WTC11 (cell line): Measurements from ENCODE around the gene ARHGAP15. TPM values are rescaled to one million over a fixed set of nuclear protein-coding genes. Genes with fewer than 3 reads are reported as not detected.

ENCODE experiments used
- ATAC-seq: fragments of 200-7000 bp; cut with Tn5 transposase; 2 replicates; pipeline ENCODE4 v1.10.0; 2021; ENCODE audit warnings: mild to moderate bottlenecking, moderate library complexity
- CTCF ChIA-PET: fragments of 300-600 bp; sonication (Branson Sonifier 250); formaldehyde crosslinking; loops from one replicate; lab custom pipeline; 2021; ENCODE audit warnings: antibody characterized with exemption; lab: Charles Lee
- POLR2A ChIA-PET: fragments of 350-600 bp; sonication (Branson Sonifier 250); formaldehyde crosslinking; loops from one replicate; lab custom pipeline; 2021; ENCODE audit warnings: antibody characterized with exemption; lab: Charles Lee
- DNase-seq: peaks from one replicate; pipeline ENCODE4 v3.0.0; 2021; ENCODE audit warnings: low spot score
- H3K27ac Mint-ChIP-seq: 2 replicates; pipeline ENCODE4 v1.8.0; 2021; ENCODE audit warnings: mixed read lengths
- H3K27me3 Mint-ChIP-seq: 2 replicates; pipeline ENCODE4 v1.8.0; 2021; ENCODE audit warnings: low read depth, mild to moderate bottlenecking, moderate library complexity, mixed read lengths
- H3K36me3 Mint-ChIP-seq: 2 replicates; pipeline ENCODE4 v1.8.0; 2021; ENCODE audit warnings: mixed read lengths
- H3K4me1 Mint-ChIP-seq: 2 replicates; pipeline ENCODE4 v1.8.0; 2022; ENCODE audit warnings: mixed read lengths
- H3K4me3 Mint-ChIP-seq: 2 replicates; pipeline ENCODE4 v1.8.0; 2021; ENCODE audit warnings: mild to moderate bottlenecking, moderate library complexity, mixed read lengths
- H3K9me3 Mint-ChIP-seq: 2 replicates; pipeline ENCODE4 v1.8.0; 2021; ENCODE audit warnings: mixed read lengths
- ATF1 ChIP-seq: sonication (generic); formaldehyde crosslinking; IDR thresholded peaks from 2 replicates; pipeline ENCODE4 v1.8.1; 2023; ENCODE audit warnings: mild to moderate bottlenecking, moderate library complexity, missing genetic modification reagents
- ELF4 ChIP-seq: sonication (generic); formaldehyde crosslinking; IDR thresholded peaks from 2 replicates; pipeline ENCODE4 v1.8.1; 2022; ENCODE audit warnings: low read depth, mild to moderate bottlenecking, moderate library complexity, missing genetic modification reagents
- EMX1 ChIP-seq: fragments of 250-450 bp; sonication (Bioruptor Pico); IDR thresholded peaks from 2 replicates; pipeline ENCODE4 v1.8.0; 2021; ENCODE audit warnings: mild to moderate bottlenecking
- ESRRA ChIP-seq: sonication (generic); formaldehyde crosslinking; IDR thresholded peaks from 2 replicates; pipeline ENCODE4 v1.8.1; 2022; ENCODE audit warnings: mild to moderate bottlenecking, missing genetic modification reagents, borderline replicate concordance
- HMGA2 ChIP-seq: fragments of 250-450 bp; sonication (Bioruptor Pico); IDR thresholded peaks from 2 replicates; pipeline ENCODE4 v1.4.0; 2021; ENCODE audit warnings: mild to moderate bottlenecking, moderate library complexity
- KAT7 ChIP-seq: sonication (generic); formaldehyde crosslinking; IDR thresholded peaks from 2 replicates; pipeline ENCODE4 v1.8.1; 2023; ENCODE audit warnings: missing genetic modification reagents, mild to moderate bottlenecking, borderline replicate concordance
- MYBL2 ChIP-seq: sonication (generic); formaldehyde crosslinking; IDR thresholded peaks from 2 replicates; pipeline ENCODE4 v1.8.1; 2023; ENCODE audit warnings: mild to moderate bottlenecking, moderate library complexity, missing genetic modification reagents
- NFYB ChIP-seq: sonication (generic); formaldehyde crosslinking; conservative IDR thresholded peaks from 2 replicates; pipeline ENCODE4 v1.8.0; 2022; ENCODE audit warnings: low read depth, missing genetic modification reagents
- NR1H2 ChIP-seq: sonication (generic); formaldehyde crosslinking; IDR thresholded peaks from 2 replicates; pipeline ENCODE4 v1.9.0; 2021; ENCODE audit warnings: mild to moderate bottlenecking, moderate library complexity, missing genetic modification reagents
- NR3C1 ChIP-seq: sonication (generic); formaldehyde crosslinking; conservative IDR thresholded peaks from 2 replicates; pipeline ENCODE4 v1.8.1; 2023; ENCODE audit warnings: low read depth, mild to moderate bottlenecking, missing genetic modification reagents
- OVOL2 ChIP-seq: fragments of 250-450 bp; sonication (Bioruptor Pico); IDR thresholded peaks from 2 replicates; pipeline ENCODE4 v1.9.0; 2021; ENCODE audit warnings: mild to moderate bottlenecking, borderline replicate concordance
- SMAD4 ChIP-seq: sonication (generic); formaldehyde crosslinking; IDR thresholded peaks from 2 replicates; pipeline ENCODE4 v1.8.0; 2022; ENCODE audit warnings: mild to moderate bottlenecking, missing genetic modification reagents
- total RNA-seq: library from RNA; stranded (reverse); gene quantifications from 3 replicates; pipeline ENCODE4 v1.2.3, GENCODE V29; 2021
- TF ChIP-seq, protein P1 (sequence below): sonication (generic); formaldehyde crosslinking; IDR thresholded peaks from 2 replicates; pipeline ENCODE4 v1.8.0; 2023; ENCODE audit warnings: missing genetic modification reagents
- TF ChIP-seq, protein P2 (sequence below): fragments of 250-450 bp; sonication (Bioruptor Pico); IDR thresholded peaks from 2 replicates; pipeline ENCODE4 v1.9.0; 2021; ENCODE audit warnings: mild to moderate bottlenecking
- TF ChIP-seq, protein P3 (sequence below): fragments of 250-450 bp; sonication (Bioruptor Pico); IDR thresholded peaks from 2 replicates; pipeline ENCODE4 v1.8.0; 2021; ENCODE audit warnings: mild to moderate bottlenecking
- TF ChIP-seq, protein P4 (sequence below): sonication (generic); formaldehyde crosslinking; IDR thresholded peaks from 2 replicates; pipeline ENCODE4 v1.8.1; 2023; ENCODE audit warnings: mild to moderate bottlenecking, missing genetic modification reagents
- TF ChIP-seq, protein P5 (sequence below): sonication (generic); formaldehyde crosslinking; conservative IDR thresholded peaks from 2 replicates; pipeline ENCODE4 v1.8.1; 2022; ENCODE audit warnings: mild to moderate bottlenecking, missing genetic modification reagents
- TF ChIP-seq, protein P6 (sequence below): sonication (generic); formaldehyde crosslinking; IDR thresholded peaks from 2 replicates; pipeline ENCODE4 v1.8.0; 2023; ENCODE audit warnings: mild to moderate bottlenecking, missing genetic modification reagents

Gene ARHGAP15
- total RNA-seq, 1 experiment from 2014 or later = 0.28 TPM

DNA sequence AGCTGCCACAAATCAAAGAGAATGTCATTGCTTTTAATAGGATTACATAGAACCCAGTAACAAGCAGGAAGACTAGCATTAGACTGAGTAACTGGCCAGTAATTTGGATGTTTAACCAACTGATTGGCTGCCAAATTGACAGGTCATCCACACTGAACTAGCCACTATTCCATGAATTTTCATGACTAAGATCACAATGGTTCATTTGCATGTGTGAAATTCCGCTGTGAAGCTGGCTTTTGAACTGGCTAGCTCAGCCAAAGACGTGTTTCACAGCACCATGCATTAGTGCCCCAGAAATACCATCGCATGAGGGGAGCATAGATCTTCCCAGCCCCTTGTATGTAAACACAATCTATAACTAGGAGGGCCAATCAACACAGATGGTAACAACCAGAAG lies 649.8 kb downstream of the ARHGAP15 start (continued):
- no peak for TF ChIP-seq KAT7 (CRISPR knock-in tag)
- no peak for TF ChIP-seq OVOL2 (CRISPR knock-in tag)
- TF ChIP-seq ATF1 = no peak
- TF ChIP-seq HMGA2 (CRISPR knock-in tag) = no peak
- TF ChIP-seq EMX1 = no peak

DNA sequence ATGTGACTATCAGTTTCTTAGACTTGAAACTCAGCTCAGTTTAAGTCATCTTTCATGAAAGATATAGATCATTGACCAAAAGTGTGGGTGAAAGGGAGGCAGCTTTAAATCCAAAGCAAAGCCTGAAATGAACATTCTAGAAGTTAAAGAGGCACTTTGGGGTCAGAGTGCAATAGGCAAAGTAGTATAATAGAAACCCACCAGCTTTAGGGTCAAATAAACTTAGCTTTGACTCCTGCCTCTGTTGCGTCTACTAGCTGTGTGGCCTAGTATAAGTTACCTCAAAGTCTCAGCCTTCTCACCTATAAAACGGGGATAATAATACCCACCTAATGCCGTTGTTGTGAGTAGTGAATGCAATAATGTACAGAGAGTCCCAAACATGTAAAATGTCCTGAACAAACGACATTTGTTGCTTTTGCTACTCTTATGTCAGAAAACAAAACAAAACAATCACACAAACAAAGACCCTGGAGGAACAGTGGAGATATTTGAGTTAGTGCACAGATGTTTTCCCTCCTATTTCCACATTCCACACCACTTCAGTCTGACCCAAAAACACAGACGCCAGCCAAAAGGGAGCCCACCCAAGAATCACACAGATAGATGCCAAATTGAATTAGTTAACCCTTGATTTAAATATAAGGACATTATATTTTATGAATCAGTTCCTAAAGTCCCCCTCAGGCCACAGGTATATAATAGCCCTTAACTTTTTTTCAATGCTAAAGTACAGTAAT lies 657.0 kb downstream of the ARHGAP15 start:
- peaks cover 16% of the 10 kb centered on the region for H3K4me1 Mint-ChIP-seq
- POLR2A ChIA-PET = no interaction called here
- DNase-seq = no peak
- TF ChIP-seq, protein P1, sequence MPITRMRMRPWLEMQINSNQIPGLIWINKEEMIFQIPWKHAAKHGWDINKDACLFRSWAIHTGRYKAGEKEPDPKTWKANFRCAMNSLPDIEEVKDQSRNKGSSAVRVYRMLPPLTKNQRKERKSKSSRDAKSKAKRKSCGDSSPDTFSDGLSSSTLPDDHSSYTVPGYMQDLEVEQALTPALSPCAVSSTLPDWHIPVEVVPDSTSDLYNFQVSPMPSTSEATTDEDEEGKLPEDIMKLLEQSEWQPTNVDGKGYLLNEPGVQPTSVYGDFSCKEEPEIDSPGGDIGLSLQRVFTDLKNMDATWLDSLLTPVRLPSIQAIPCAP (CRISPR knock-in tag) = no peak
- TF ChIP-seq, protein P2, sequence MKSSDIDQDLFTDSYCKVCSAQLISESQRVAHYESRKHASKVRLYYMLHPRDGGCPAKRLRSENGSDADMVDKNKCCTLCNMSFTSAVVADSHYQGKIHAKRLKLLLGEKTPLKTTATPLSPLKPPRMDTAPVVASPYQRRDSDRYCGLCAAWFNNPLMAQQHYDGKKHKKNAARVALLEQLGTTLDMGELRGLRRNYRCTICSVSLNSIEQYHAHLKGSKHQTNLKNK = no peak
- no peak for TF ChIP-seq MYBL2 (CRISPR knock-in tag)
- TF ChIP-seq, protein P3, sequence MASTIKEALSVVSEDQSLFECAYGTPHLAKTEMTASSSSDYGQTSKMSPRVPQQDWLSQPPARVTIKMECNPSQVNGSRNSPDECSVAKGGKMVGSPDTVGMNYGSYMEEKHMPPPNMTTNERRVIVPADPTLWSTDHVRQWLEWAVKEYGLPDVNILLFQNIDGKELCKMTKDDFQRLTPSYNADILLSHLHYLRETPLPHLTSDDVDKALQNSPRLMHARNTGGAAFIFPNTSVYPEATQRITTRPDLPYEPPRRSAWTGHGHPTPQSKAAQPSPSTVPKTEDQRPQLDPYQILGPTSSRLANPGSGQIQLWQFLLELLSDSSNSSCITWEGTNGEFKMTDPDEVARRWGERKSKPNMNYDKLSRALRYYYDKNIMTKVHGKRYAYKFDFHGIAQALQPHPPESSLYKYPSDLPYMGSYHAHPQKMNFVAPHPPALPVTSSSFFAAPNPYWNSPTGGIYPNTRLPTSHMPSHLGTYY (CRISPR knock-in tag) = no peak
- TF ChIP-seq NR3C1 (CRISPR knock-in tag) = no peak
- TF ChIP-seq, protein P4, sequence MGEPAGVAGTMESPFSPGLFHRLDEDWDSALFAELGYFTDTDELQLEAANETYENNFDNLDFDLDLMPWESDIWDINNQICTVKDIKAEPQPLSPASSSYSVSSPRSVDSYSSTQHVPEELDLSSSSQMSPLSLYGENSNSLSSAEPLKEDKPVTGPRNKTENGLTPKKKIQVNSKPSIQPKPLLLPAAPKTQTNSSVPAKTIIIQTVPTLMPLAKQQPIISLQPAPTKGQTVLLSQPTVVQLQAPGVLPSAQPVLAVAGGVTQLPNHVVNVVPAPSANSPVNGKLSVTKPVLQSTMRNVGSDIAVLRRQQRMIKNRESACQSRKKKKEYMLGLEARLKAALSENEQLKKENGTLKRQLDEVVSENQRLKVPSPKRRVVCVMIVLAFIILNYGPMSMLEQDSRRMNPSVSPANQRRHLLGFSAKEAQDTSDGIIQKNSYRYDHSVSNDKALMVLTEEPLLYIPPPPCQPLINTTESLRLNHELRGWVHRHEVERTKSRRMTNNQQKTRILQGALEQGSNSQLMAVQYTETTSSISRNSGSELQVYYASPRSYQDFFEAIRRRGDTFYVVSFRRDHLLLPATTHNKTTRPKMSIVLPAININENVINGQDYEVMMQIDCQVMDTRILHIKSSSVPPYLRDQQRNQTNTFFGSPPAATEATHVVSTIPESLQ (CRISPR knock-in tag) = no peak
- no peak for TF ChIP-seq ESRRA
- TF ChIP-seq SMAD4 (CRISPR knock-in tag) = no peak
- TF ChIP-seq NR1H2 = no peak
- TF ChIP-seq, protein P5, sequence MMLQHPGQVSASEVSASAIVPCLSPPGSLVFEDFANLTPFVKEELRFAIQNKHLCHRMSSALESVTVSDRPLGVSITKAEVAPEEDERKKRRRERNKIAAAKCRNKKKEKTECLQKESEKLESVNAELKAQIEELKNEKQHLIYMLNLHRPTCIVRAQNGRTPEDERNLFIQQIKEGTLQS (CRISPR knock-in tag) = no peak
- TF ChIP-seq, all 79 proteins: peak for 0
- no peaks in the 10 kb centered on the region for H3K27me3 Mint-ChIP-seq
- CTCF ChIA-PET = no interaction called here
- H3K9me3 Mint-ChIP-seq = peaks cover 22% of the 10 kb centered on the region
- ATAC-seq = no peak
- H3K27ac Mint-ChIP-seq = no peak overlapping the region
- H3K36me3 Mint-ChIP-seq = no peaks in the 10 kb centered on the region
- H3K4me3 Mint-ChIP-seq = no peak overlapping the region

DNA sequence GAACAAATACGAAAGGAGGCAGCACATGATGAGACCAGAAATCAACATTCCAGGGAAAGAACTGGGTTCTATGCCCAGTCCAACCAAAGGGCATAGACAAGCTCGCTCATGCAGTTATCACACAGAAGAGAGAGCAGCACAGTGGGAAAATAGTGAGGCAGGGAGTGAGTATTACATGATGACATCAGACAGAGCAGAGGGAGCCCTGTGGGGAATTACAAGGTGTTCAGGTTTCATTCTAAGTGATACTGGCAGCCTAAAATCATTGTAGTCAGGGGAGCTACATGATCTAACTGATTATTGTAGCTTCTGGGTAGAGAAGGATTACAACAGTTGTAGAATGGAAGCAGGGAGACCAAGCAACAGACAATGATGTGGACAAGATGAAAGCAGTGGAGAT lies 658.5 kb downstream of the ARHGAP15 start:
- H3K4me3 Mint-ChIP-seq = no peak overlapping the region
- no peak for ATAC-seq
- TF ChIP-seq NFYB (CRISPR knock-in tag) = no peak
- TF ChIP-seq ELF4 (CRISPR knock-in tag) = no peak
- TF ChIP-seq, protein P6, sequence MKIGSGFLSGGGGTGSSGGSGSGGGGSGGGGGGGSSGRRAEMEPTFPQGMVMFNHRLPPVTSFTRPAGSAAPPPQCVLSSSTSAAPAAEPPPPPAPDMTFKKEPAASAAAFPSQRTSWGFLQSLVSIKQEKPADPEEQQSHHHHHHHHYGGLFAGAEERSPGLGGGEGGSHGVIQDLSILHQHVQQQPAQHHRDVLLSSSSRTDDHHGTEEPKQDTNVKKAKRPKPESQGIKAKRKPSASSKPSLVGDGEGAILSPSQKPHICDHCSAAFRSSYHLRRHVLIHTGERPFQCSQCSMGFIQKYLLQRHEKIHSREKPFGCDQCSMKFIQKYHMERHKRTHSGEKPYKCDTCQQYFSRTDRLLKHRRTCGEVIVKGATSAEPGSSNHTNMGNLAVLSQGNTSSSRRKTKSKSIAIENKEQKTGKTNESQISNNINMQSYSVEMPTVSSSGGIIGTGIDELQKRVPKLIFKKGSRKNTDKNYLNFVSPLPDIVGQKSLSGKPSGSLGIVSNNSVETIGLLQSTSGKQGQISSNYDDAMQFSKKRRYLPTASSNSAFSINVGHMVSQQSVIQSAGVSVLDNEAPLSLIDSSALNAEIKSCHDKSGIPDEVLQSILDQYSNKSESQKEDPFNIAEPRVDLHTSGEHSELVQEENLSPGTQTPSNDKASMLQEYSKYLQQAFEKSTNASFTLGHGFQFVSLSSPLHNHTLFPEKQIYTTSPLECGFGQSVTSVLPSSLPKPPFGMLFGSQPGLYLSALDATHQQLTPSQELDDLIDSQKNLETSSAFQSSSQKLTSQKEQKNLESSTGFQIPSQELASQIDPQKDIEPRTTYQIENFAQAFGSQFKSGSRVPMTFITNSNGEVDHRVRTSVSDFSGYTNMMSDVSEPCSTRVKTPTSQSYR (CRISPR knock-in tag) = no peak
- TF ChIP-seq, protein P4 (CRISPR knock-in tag) = no peak
- TF ChIP-seq, protein P3 (CRISPR knock-in tag) = no peak
- POLR2A ChIA-PET = no interaction called here
- peaks cover 8% of the 10 kb centered on the region for H3K4me1 Mint-ChIP-seq
- no peaks in the 10 kb centered on the region for H3K36me3 Mint-ChIP-seq
- H3K9me3 Mint-ChIP-seq = peaks cover 27% of the 10 kb centered on the region
- H3K27ac Mint-ChIP-seq = no peak overlapping the region
- H3K27me3 Mint-ChIP-seq = no peaks in the 10 kb centered on the region
- CTCF ChIA-PET = no interaction called here
- no peak for DNase-seq
